Measurements from ENCODE around the gene EXOC3. TPM values are rescaled to one million over a fixed set of nuclear protein-coding genes. Genes with fewer than 3 reads are reported as not detected.

Gene EXOC3
- total and polyA plus RNA-seq, 2 of the 4 experiments (the other 2 are of a cell fraction): 35.1 to 47.5 TPM

- Histone ChIP-seq H3K4ac (ENCODE audit: low read depth, low read length) (no peak overlapping the region), H2BK15ac (ENCODE audit: low read depth, low read length) (no peak overlapping the region), H2BK20ac (ENCODE audit: low read depth, low read length) (no peak overlapping the region; the same call in 1 of the 2 replicates), H3K4me3 (ENCODE audit: insufficient read depth, low read depth, low read length) (no peak overlapping the region), H3K27me3 (ENCODE audit: control insufficient read depth, insufficient read depth, low read length) (no peaks in the 10 kb centered on the region), H2AK5ac (ENCODE audit: low read depth, low read length) (peak overlapping the region; percentile 63), H2BK120ac (ENCODE audit: low read depth, low read length) (no peak overlapping the region), H3K79me1 (ENCODE audit: low read depth in 1 of 2, low read length in 2 of 2) (peaks cover 4 to 45% of the 10 kb centered on the region in 2 experiments; a peak in 3 of 4 replicates), H4K20me1 (ENCODE audit: insufficient read depth, low read length) (no peaks in the 10 kb centered on the region; the same call in 1 of the 2 replicates), H4K91ac (ENCODE audit: insufficient read depth, low read depth, low read length) (no peak overlapping the region), H3K4me1 (ENCODE audit: control insufficient read depth, insufficient read depth, low read length) (peaks cover 8% of the 10 kb centered on the region), H3K23ac (ENCODE audit: low read depth, low read length) (no peak overlapping the region), H3K9ac (ENCODE audit: low read depth, low read length) (no peak overlapping the region), H3K9me1 (ENCODE audit: insufficient read depth, low read length) (peaks cover 4% of the 10 kb centered on the region; the same call in 1 of the 2 replicates), H3K18ac (ENCODE audit: low read depth, low read length) (no peak overlapping the region), H3K4me2 (ENCODE audit: low read depth, low read length) (no peak overlapping the region), H3K9me3 (ENCODE audit: control insufficient read depth, insufficient read depth, low read length) (no peaks in the 10 kb centered on the region), H2AFZ (replicated peaks; ENCODE audit: low read length, poor library complexity) (peak overlapping the region; percentile 9), H3K27ac (ENCODE audit: insufficient read depth, low read length) (no peak overlapping the region), H2AK9ac (replicated peaks; ENCODE audit: low read depth, low read length, poor library complexity) (peak overlapping the region; percentile 73), H4K8ac (ENCODE audit: low read depth in 2 of 2, low read length in 2 of 2) (peak overlapping the region in 1 of 2 experiments; percentile 6; a peak in 1 of 4 replicates), H4K5ac (ENCODE audit: low read depth, low read length) (no peak overlapping the region), H3K56ac (ENCODE audit: extremely low read depth, insufficient read depth, low read length) (no peak overlapping the region), H3K14ac (replicated peaks; ENCODE audit: low read depth, low read length) (no peak overlapping the region), H3K36me3 (ENCODE audit: control insufficient read depth, insufficient read depth, low read length) (peaks cover 24% of the 10 kb centered on the region), H2BK5ac (ENCODE audit: low read depth, low read length, poor library complexity, severe bottlenecking) (no peak overlapping the region)
- ATAC-seq (ENCODE audit: low read depth): no peak
- ChIA-PET POLR2A (ENCODE audit: unreplicated experiment) (no interaction called here), CTCF (no interaction called here)
- no TSS peak for BruUV-seq (replicated peaks)
- 72% methylated on average over 6 of the region's 18 CpGs; no CpG with 5 or more reads in 1 of the 2 experiments for WGBS, 2 experiments (ENCODE audit: extremely low coverage in 2 of 2, insufficient read length in 1 of 2)
- DNase-seq: no peak
- in situ Hi-C loops (cut with MboI; ENCODE audit: low sequenced_read_pairs): loop anchor here (5.0 kb wide), 1 partner anchor 125 kb away; no protein-coding TSS in a partner anchor
- dilution Hi-C loops (cut with HindIII; ENCODE audit: low sequenced_read_pairs, unreplicated experiment): no loop called here
- intact Hi-C loops (cut with micrococcal nuclease): no loop called here
- no peak for TF ChIP-seq RCOR1 (IDR thresholded peaks at IDR 0.05; ENCODE audit: insufficient replicate concordance, low read length)
- no peak for TF ChIP-seq FOS (IDR thresholded peaks at IDR 0.05; ENCODE audit: low read depth, low read length)
- TF ChIP-seq CTCF (conservative IDR thresholded peaks at IDR 0.05; ENCODE audit: low read depth, low read length): no peak
- TF ChIP-seq RAD21 (IDR thresholded peaks at IDR 0.05; ENCODE audit: low read length): no peak
- no peak for TF ChIP-seq MAFK (IDR thresholded peaks at IDR 0.05; ENCODE audit: low read depth, low read length)
- TF ChIP-seq MXI1 (IDR thresholded peaks at IDR 0.05; ENCODE audit: borderline replicate concordance, low read depth, low read length): no peak
- no peak for TF ChIP-seq ELK1 (IDR thresholded peaks at IDR 0.05; ENCODE audit: borderline replicate concordance, low read depth, low read length)
- TF ChIP-seq POLR2A (IDR thresholded peaks at IDR 0.05; ENCODE audit: low read depth, low read length): no peak
- TF ChIP-seq MAZ (IDR thresholded peaks at IDR 0.05; ENCODE audit: borderline replicate concordance, low read depth, low read length): no peak
- TF ChIP-seq SMC3 (IDR thresholded peaks at IDR 0.05; ENCODE audit: low read depth, low read length): no peak
- no peak for TF ChIP-seq RFX5 (IDR thresholded peaks at IDR 0.05; ENCODE audit: low read depth, low read length)
- TF ChIP-seq CHD1 (IDR thresholded peaks at IDR 0.05; ENCODE audit: low read depth, low read length): no peak
- TF ChIP-seq BHLHE40 (IDR thresholded peaks at IDR 0.05; ENCODE audit: low read depth, low read length): no peak
- no peak for TF ChIP-seq CEBPB (IDR thresholded peaks at IDR 0.05; ENCODE audit: low read depth, low read length)
- TF ChIP-seq NFE2L2 (IDR thresholded peaks at IDR 0.05; ENCODE audit: low read depth, low read length): no peak
- no peak for TF ChIP-seq USF2 (IDR thresholded peaks at IDR 0.05; ENCODE audit: low read depth, low read length)
These were observed 5.7 kb upstream of the EXOC3 start for GRCh38 chr5:437281-437771.
